HG03520 (cell line): Measurements from ENCODE around the gene C10orf62.
A peak's percentile ranks its signal among the peaks of the same experiment; 100 is the strongest.
"Not testable (repeated sequence)": the region's sequence is repeated elsewhere in the genome, so short reads cannot be mapped to it uniquely, and the experiment has no call there.

ENCODE experiments used
- ATAC-seq: cut with Tn5 transposase; IDR thresholded peaks from one replicate; pipeline ENCODE4 v1.9.1; 2021; ENCODE audit warnings: mild to moderate bottlenecking, moderate library complexity; ENCODE audit not compliant: unreplicated experiment

The C10orf62 gene

DNA sequence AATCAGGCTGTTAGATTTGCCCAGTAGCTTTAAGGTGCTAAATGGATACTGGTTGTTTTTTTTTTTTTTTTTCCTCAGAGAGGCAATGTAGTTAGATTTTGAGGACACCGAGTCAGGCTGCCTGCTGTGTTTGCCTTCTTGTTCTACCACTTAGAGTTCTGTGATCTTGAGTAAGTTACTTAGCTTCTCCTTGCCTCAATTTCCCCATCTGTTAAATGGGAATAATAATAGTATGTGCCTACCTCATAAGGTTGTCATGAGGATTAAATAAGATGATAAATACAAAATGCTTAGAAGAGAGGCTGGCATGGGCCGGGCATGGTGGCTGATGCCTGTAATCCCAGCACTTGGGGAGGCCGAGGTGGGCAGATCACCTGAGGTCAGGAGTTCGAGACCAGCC lies 29.2 kb downstream of the C10orf62 start:
- no peak for ATAC-seq

DNA sequence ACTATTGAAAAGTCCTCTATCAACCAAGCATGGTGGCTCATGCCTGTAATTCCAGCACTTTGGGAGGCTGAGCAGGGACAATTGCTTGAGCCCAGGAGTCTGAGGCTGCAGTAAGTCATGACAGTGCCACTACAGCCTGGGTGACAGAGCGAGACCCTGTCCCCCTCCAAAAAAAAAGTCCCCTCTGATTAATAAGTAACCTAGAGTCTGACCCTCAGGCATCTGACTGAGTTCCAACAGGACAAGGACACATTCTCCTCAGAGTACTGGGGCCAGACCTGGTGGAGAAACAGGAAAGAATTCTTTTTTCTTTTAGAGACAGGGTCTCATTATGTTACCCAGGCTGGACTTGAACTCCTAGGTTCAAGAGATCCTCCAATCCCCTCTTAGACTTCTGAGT lies 33.8 kb downstream of the C10orf62 start:
- ATAC-seq = no peak

GRCh38 chr10:97627731-97628130 lies 38.2 kb downstream of the C10orf62 start:
- no peak for ATAC-seq

DNA sequence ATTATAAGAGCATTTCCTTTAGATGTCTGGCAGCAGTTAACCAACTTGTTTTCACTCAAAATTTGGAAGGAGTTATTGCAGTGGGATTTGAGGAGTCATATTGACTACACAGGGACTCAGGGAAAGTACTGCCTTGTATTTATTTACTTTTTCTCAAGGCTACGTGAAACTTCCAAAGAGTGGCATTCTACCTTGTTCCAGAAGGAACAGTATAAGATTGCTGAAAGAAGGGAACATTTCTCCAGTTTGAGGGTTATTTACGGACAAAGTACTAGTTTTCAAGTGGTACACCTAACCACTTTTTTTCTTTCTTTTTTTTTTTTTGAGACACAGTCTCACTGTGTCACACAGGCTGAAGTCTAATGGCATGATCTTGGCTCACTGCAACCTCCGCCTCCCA lies 38.7 kb downstream of the C10orf62 start:
- ATAC-seq = no peak

DNA sequence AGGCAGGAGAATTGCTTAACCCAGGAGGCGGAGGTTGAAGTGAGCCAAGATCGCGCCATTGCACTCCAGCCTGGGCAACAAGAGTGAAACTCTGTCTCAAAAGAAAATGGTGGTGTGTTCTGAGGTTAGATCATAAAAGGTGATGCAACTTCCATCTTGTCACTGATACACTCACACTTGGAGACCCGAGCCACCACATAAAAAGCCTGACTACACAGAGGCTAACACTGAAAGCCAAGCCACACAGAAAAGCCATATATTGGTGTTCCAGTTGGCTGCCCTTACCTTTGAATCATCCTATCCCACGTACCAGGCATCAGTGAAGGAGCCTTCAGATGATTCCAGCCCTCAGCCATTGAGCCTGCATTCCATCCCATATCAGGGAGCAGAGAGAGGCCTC lies 39.8 kb downstream of the C10orf62 start:
- ATAC-seq = no peak

DNA sequence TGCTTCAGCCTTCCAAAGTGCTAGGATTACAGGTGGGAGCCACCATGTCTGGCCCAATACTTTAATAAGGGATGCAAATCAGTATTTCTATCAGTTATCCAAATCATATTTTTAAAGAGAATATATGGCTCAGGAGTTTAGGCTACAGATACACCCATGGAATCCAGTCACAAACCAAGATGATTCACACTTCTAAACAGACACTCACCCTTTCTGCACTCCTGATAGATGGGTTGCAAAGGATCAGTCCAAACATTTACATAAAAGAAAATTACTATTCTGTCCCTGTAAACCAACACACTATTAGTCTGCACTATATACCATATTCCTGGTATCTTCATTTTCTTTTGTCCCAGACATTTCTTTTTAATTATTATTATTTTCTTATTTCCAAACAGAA lies 41.6 kb downstream of the C10orf62 start:
- ATAC-seq = no peak

DNA sequence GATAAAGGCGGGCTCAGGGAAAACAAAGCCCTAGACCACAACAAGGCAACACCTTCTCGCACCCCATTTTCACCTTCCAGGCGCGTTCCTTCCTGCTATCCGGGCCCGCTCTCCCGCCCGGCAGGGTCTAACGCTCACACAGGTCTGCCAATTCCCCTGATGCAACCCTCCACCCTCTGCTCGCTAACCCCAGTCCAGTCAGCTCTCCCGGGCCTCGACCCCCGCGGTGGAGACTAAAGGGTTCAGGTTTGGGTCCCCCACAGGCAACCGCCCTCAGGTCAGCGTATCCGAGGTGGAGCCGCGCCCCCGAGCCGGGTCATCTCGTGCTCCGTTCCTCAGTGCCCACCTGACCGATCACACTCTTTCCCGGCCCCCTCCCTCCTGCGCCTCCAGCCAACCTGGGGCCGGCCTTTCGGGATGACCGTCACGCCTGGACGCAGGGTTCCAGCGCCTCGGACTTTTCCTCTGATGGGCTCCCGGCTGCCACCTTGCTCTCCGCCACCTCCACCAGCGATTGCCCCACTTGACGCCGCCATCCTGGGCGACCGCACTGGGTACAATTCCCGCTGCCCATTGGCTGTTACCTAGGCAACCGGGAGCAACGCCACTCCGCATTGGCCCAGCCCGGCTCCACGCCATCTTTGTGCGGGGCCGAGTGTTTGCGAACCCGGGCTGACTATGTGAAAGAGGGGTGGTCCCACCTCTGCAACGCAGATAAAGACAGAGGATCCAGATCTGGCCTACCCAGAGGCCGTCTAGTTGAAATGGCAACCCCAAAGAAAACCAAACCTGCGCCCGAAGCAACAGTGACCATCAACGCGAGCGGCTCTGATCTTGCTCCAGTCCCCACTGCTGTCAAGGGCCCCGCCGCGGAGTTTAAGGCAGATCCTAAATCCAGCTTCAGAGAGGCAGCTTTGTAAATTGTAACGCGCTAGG lies 43.7 kb downstream of the C10orf62 start, which contains the start of gene MORN4:
Gene MORN4 (minus strand): TSS at position 552 of the 936 bp plus-strand sequence. CDS start 13,847 bp downstream, outside the sequence.
- peak; percentile 97 for ATAC-seq

GRCh38 chr10:97633921-97634320 lies 44.4 kb downstream of the C10orf62 start:
- ATAC-seq = no peak

GRCh38 chr10:97635577-97635976 lies 46.1 kb downstream of the C10orf62 start:
- ATAC-seq = no peak

DNA sequence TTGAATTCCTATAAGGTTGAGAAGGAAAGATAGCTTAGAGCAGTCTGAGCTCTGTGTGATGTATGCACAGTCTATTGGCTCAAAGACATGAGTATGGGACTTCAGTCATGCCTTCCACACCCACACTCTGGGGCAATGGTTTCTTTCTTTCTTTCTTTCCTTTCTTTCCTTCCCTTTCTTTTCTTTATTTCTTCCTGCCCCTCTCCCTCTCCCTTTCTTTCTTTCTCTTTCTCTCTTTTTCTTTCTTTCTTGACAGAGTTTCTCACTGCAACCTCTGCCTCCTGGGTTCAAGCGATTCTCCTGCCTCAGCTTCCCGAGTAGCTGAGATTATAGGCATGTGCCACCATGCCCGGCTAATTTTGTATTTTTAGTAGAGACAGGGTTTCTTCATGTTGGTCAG lies 49.6 kb downstream of the C10orf62 start:
- ATAC-seq = not testable (repeated sequence)

GRCh38 chr10:97640174-97640867 lies 50.8 kb downstream of the C10orf62 start, which contains the start of gene PI4K2A:
Gene PI4K2A, plus strand, starts transcription at chr10:97640671. Its CDS starts 72 bp downstream, at chr10:97640743.
- peak; percentile 96 for ATAC-seq
